AG04449 (cell line): ENCODE data around the gene UGT2A2.

Source experiments
- CTCF ChIA-PET: fragments of 350-600 bp; formaldehyde crosslinking; extraction: SDS; loops from one replicate; lab custom pipeline; 2021; ENCODE audit warnings: antibody characterized with exemption; lab: Yijun Ruan, JAX
- POLR2A ChIA-PET: fragments of 400-600, 350-600 bp; formaldehyde crosslinking; extraction: SDS; loops from one replicate; lab custom pipeline; 2020; ENCODE audit warnings: antibody characterized with exemption, inconsistent platforms; lab: Yijun Ruan, JAX
- DNase-seq: peaks from one replicate; pipeline ENCODE4 v3.0.0-alpha.2; 2010; ENCODE audit warnings: low read depth, low spot score
- H3K4me3 ChIP-seq: 2 replicates; pipeline ENCODE4 v1.5.1; 2011; ENCODE audit warnings: low read depth, mild to moderate bottlenecking, control low read depth, low read length
- CTCF ChIP-seq: IDR thresholded peaks from one replicate; pipeline ENCODE4 v1.5.1; 2011; ENCODE audit warnings: mild to moderate bottlenecking, moderate library complexity, low read length, control low read depth, inconsistent platforms; ENCODE audit not compliant: insufficient read depth; ENCODE audit errors: missing control alignments

Gene UGT2A2

DNA sequence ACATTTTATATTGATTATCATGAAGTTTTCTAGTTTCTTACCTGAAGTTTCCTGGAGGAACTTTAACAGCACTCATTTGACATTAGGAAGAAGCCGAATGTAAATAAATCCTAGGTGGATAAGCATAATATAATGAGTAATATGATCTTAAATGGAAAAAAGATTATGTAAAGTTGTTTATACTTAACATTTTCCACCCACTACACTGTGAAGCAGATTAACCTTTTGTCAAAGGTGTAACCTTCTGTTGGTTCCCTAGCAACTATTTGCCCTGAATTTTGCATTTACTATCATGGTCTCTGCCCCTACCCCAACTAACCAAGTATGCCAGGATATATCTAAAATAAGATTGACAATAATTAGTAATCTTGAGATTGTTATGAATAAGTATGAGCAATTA, 13.7 kb upstream of the UGT2A2 start, which contains the start of gene UGT2A1:
Gene UGT2A1 (minus strand): TSS at position 101 of the 400 bp plus-strand sequence. CDS start 5,603 bp downstream, outside the sequence.
- ChIA-PET POLR2A (no interaction called here), CTCF (no interaction called here)
- no peak for DNase-seq
- no peak within 1 kb of the TSS for H3K4me3 ChIP-seq
- no peak for TF ChIP-seq CTCF

DNA sequence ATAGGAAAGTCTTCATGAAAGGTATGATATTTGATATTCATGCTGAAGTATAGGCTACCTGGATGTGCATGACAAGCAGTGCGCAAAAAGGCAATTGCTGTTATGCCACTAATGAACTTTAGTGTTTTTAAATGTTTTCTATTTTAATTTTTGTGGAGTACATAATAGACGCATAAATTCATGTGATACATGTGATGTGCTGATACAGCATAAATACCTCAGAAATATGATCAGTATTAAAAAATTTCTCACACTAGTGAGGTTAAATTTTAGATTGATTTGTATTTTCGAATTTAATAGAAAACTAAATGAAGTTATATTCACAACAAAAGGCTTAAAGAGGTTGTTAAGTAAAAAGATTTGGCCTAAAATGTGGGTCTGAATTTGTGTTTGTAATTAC, 11.4 kb upstream of the UGT2A2 start:
- CTCF ChIA-PET = no interaction called here
- no peak for TF ChIP-seq CTCF
- POLR2A ChIA-PET = no interaction called here
- H3K4me3 ChIP-seq = no peak overlapping the region
- DNase-seq = no peak

DNA sequence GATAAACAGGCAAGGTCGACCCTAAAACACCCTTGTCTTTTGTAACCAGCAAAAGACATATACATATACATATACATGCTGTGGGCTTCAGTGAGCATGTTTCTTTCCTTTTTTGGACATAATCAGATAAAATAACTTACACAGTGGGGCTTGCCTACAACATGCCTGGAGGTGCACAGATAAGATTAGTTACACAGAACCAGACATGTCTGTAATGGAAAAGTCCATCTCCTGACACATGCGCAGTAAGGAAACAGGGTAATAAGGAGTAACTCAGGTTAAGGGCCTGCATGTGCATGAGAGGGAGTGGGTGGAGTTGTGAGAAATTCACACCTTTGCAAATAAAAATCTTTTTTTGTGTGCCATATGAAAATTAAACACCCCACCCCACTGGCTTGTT, 10.2 kb upstream of the UGT2A2 start:
- DNase-seq = no peak
- CTCF ChIA-PET = no interaction called here
- TF ChIP-seq CTCF = no peak

GRCh38 chr4:69649207-69649606, 9.8 kb upstream of the UGT2A2 start:
- DNase-seq = no peak
- H3K4me3 ChIP-seq = no peak overlapping the region
- TF ChIP-seq CTCF = no peak
- ChIA-PET POLR2A (no interaction called here), CTCF (no interaction called here)

More for the DNA sequence above, 10.2 kb upstream of the UGT2A2 start:
- POLR2A ChIA-PET = no interaction called here
- no peak overlapping the region for H3K4me3 ChIP-seq

DNA sequence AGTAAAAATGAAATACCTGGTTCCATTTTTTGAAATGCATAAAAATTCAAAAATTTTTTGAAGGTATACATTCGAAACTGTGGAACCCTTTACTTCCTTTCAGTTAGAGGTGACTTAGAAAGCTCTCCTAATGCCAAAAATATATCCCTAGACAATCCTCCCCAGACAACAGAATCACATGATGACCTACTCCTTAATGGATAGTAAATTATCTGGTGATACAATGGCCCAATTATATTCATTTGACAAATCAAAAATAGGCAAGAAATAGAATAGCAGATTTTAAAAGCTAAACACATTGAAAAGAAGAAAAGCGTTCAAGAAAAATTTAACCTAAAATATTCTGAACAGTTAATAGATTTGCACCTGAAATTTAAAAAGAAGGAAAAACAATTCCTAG, 3.5 kb upstream of the UGT2A2 start:
- POLR2A ChIA-PET = no interaction called here
- no peak overlapping the region for H3K4me3 ChIP-seq
- DNase-seq = no peak
- no peak for TF ChIP-seq CTCF
- CTCF ChIA-PET = no interaction called here

DNA sequence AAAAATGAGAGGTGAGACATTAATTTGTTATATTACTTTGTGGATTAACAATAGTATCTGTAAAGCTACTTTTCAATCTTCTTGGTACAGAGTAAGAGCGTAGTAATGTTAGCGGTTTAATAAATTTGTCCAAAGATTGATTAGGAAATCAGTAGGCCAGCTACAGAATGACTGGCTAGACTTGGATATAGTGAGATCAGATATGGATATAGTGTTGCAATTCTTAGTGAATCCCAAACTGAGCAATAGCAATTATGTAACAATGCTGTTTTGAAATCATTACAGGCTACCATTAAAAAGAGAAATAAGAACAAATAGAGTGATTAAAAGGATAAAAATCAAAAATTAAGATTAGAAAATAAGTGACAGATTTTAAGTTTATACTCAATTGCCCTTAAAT, 847 bp upstream of the UGT2A2 start:
- H3K4me3 ChIP-seq = no peak overlapping the region
- TF ChIP-seq CTCF = no peak
- ChIA-PET CTCF (interaction anchor here (1.0 kb wide), 1 partner anchor 23 kb away, joined by 3 read pairs; no protein-coding TSS in a partner anchor), POLR2A (no interaction called here)
- DNase-seq = no peak
